Measurements from ENCODE around the gene GAP43. TPM values are rescaled to one million over a fixed set of nuclear protein-coding genes. Genes with fewer than 3 reads are reported as not detected.

GAP43 gene
- total and polyA plus RNA-seq, 10 donors = 0.14 to 0.38 (median 0.20) TPM; not detected in 7

DNA sequence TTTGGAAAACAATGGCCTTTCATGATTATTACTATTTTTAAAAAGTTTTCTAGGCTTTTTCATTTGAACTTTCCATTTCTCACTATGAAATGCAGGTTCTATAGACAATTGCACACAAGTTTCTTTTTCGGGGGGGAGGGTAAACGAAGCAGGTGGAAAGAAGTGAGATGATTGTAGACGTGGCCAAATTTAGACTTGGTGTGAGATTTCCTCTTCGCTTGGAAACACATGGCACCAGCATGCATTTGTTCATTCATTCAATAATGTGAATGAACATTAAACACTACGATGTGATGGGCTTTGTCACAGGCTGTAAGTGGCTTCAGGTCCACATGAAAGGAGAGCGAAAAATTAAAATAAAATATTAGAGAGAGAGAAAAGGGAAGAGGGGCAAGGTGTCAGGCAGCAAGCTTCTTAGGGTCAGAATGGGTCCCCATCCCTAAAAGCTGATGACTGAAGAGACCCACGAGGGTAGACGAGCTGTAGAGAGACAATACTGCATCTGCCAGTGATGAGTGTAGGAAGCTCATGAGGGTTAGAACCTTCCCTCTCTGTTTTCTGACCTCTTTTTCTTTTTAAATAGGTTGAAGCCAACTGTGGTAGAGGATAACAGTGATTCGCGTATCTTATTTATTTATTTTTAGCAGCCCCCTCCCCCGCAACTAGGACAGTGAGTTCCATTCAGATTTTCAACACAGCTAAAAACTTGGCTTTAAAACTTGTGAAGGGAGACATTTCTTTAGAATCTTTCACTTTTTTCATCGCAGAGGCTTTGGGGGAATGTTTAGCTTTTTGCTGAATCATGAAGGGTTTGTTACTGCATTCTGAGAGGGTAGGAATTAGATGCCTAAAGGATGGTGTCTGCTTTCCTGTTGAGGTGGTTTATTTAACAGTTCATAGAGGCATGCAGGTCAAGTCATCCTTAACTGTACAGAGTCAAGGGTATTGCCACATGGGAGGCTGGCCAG lies 36.2 kb downstream of the GAP43 start:
- no peak for TF ChIP-seq POLR2AphosphoS5 (IDR thresholded peaks at IDR 0.05)
- TF ChIP-seq, protein P1, sequence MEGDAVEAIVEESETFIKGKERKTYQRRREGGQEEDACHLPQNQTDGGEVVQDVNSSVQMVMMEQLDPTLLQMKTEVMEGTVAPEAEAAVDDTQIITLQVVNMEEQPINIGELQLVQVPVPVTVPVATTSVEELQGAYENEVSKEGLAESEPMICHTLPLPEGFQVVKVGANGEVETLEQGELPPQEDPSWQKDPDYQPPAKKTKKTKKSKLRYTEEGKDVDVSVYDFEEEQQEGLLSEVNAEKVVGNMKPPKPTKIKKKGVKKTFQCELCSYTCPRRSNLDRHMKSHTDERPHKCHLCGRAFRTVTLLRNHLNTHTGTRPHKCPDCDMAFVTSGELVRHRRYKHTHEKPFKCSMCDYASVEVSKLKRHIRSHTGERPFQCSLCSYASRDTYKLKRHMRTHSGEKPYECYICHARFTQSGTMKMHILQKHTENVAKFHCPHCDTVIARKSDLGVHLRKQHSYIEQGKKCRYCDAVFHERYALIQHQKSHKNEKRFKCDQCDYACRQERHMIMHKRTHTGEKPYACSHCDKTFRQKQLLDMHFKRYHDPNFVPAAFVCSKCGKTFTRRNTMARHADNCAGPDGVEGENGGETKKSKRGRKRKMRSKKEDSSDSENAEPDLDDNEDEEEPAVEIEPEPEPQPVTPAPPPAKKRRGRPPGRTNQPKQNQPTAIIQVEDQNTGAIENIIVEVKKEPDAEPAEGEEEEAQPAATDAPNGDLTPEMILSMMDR (IDR thresholded peaks at IDR 0.05 in 8 of 11, conservative IDR thresholded peaks at IDR 0.05 in 3 of 11) = no peak
- no peak for TF ChIP-seq POLR2A (IDR thresholded peaks at IDR 0.05)
- H3K9me3 ChIP-seq = no peaks in the 10 kb centered on the region
- WGBS, 5 donors = 54 to 64% (median 59%) methylated on average over 12 of the region's 12 CpGs
- intact Hi-C loops (cut with DNase I; ENCODE audit: low total_unique reads) = no loop called here
- peak overlapping the region; percentile 82 to 98 (median 90) for H3K27ac ChIP-seq
- peaks cover 0 to 39% (median 21%) of the 10 kb centered on the region in 6 donors for H3K4me1 ChIP-seq
- H3K27me3 ChIP-seq (replicated peaks in 1 of 7) = peaks cover 0 to 5% (median 0%) of the 10 kb centered on the region in 7 donors
- peak overlapping the region in 7 of 8 donors; percentile 49 to 76 (median 61) for H3K4me3 ChIP-seq
- H3K36me3 ChIP-seq = no peaks in the 10 kb centered on the region
- DNase-seq = no peak

DNA sequence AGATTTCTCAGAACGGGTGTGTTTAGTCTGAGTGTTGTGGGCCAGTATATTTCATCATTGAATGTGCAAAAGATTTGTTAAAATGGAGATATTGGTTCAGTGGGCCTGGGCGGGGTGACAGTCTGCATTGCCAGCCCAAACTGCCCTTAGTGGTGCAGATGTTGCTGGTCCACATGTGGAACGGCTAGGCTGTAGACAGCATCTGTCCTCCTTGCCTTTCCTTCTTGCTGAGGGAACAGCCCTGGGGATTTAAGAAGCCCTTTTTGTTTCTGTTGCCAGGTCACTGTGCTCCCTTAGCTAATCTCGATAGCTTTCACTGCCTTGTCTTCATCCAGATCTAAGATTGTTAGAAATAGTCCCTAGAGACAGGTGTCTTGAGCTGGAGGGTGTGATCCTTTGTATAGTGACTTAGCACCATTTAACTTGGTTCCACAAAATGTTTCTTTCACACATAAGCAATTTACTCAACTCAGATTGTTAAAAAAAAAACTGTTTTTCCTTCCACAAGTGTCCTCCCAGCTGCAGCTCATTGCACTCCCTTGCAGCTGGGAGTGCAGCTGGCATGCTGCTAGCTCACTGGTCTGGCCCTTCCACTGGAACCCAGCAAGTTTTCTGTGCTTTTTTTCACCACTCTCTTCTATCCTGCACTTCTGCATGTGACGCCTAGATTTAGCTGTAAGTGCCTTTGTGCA lies 37.5 kb downstream of the GAP43 start:
- H3K4me3 ChIP-seq = no peak overlapping the region
- intact Hi-C loops (cut with DNase I; ENCODE audit: low total_unique reads) = no loop called here
- 57 to 78% (median 72%) methylated on average over 5 of the region's 5 CpGs for WGBS, 5 donors
- TF ChIP-seq, protein P1 (IDR thresholded peaks at IDR 0.05 in 8 of 11, conservative IDR thresholded peaks at IDR 0.05 in 3 of 11) = no peak
- TF ChIP-seq POLR2A (IDR thresholded peaks at IDR 0.05) (no peak), POLR2AphosphoS5 (IDR thresholded peaks at IDR 0.05) (no peak)
- H3K27ac ChIP-seq = peak overlapping the region in 3 of 8 donors; percentile 13 to 89 (median 24)
- no peaks in the 10 kb centered on the region for H3K9me3 ChIP-seq
- peaks cover 0 to 39% (median 21%) of the 10 kb centered on the region in 6 donors for H3K4me1 ChIP-seq
- H3K36me3 ChIP-seq = no peaks in the 10 kb centered on the region
- no peak for DNase-seq
- peaks cover 0 to 5% (median 0%) of the 10 kb centered on the region in 7 donors for H3K27me3 ChIP-seq (replicated peaks in 1 of 7)

- 75 to 86% (median 85%) methylated on average over 1 of the region's 1 CpG for WGBS, 5 donors
- no peak for DNase-seq
Measured at GRCh38 chr3:115662356-115662755, 39.0 kb downstream of the GAP43 start.

More at GRCh38 chr3:115662356-115662755, 39.0 kb downstream of the GAP43 start:
- intact Hi-C loops (cut with DNase I; ENCODE audit: low total_unique reads) = no loop called here
- TF ChIP-seq, protein P1 (IDR thresholded peaks at IDR 0.05 in 8 of 11, conservative IDR thresholded peaks at IDR 0.05 in 3 of 11) = no peak
- TF ChIP-seq POLR2AphosphoS5 (IDR thresholded peaks at IDR 0.05) (no peak), POLR2A (IDR thresholded peaks at IDR 0.05) (no peak)
- Histone ChIP-seq H3K4me3 (no peak overlapping the region), H3K27ac (no peak overlapping the region), H3K36me3 (no peaks in the 10 kb centered on the region), H3K27me3 (replicated peaks in 1 of 7) (peaks cover 0 to 5% (median 0%) of the 10 kb centered on the region in 7 donors), H3K4me1 (peaks cover 0 to 34% (median 21%) of the 10 kb centered on the region in 6 donors), H3K9me3 (no peaks in the 10 kb centered on the region)
